ENCODE data around the gene NOPCHAP1. TPM values are rescaled to one million over a fixed set of nuclear protein-coding genes. Genes with fewer than 3 reads are reported as not detected.

Gene NOPCHAP1
- total and polyA plus RNA-seq, 10 of the 15 experiments (the other 5 are each of a cell fraction or from before 2014, with no cell fraction given) = 28.0 to 115 (median 40.9) TPM

DNA sequence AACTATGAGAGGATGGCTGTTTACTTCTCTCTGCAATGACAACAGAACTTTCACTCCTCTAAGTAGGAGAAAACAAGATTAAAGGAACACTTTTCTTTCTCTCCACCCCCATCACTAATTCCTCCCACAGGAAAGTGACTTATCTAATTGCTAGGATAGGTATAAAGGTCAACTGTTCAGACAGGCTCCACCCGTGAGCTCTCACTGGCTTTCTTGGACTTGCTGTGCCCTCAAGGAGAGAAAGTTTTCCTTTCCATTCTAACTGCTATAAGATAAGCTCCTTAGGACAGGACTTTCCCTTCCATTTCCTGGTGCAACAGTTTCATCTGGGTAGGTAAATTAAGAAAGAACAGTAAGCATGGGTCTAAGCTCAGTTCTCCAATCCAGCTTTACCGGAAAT lies 32.8 kb upstream of the NOPCHAP1 start:
- intact Hi-C loops (cut with micrococcal nuclease; ENCODE audit: unreplicated experiment) = loop anchor here (10.0 kb wide), 1 partner anchor 269 kb away; no protein-coding TSS in a partner anchor
- ATAC-seq = no peak
- no peak overlapping the region for H3K9ac ChIP-seq (ENCODE audit: control insufficient read depth, insufficient read depth, low read length)

More for the DNA sequence above, 32.8 kb upstream of the NOPCHAP1 start:
- Histone ChIP-seq H3K27me3 (replicated peaks in 1 of 2; ENCODE audit: control insufficient read depth in 2 of 2, insufficient read depth in 2 of 2, low read length in 1 of 2) (no peaks in the 10 kb centered on the region), H3K27ac (ENCODE audit: control insufficient read depth, insufficient read depth) (no peak overlapping the region), H3K9me3 (replicated peaks; ENCODE audit: control insufficient read depth, insufficient read depth, low read length) (no peaks in the 10 kb centered on the region; the same call in 2 of the 3 replicates), H2AFZ (ENCODE audit: control insufficient read depth, low read depth, low read length) (no peak overlapping the region), H3K36me3 (ENCODE audit: control insufficient read depth in 2 of 2, insufficient read depth in 2 of 2, low read length in 1 of 2) (no peaks in the 10 kb centered on the region), H3K4me3 (no peak overlapping the region), H3K79me2 (ENCODE audit: control insufficient read depth, insufficient read depth, low read length) (peaks cover 6% of the 10 kb centered on the region), H4K20me1 (ENCODE audit: control insufficient read depth, insufficient read depth) (no peaks in the 10 kb centered on the region), H3K4me2 (ENCODE audit: control insufficient read depth, insufficient read depth) (no peak overlapping the region), H3K4me1 (ENCODE audit: control insufficient read depth, insufficient read depth, low read length) (no peaks in the 10 kb centered on the region)
- in situ Hi-C loops (cut with MboI) = no loop called here
- TF ChIP-seq, protein P1, sequence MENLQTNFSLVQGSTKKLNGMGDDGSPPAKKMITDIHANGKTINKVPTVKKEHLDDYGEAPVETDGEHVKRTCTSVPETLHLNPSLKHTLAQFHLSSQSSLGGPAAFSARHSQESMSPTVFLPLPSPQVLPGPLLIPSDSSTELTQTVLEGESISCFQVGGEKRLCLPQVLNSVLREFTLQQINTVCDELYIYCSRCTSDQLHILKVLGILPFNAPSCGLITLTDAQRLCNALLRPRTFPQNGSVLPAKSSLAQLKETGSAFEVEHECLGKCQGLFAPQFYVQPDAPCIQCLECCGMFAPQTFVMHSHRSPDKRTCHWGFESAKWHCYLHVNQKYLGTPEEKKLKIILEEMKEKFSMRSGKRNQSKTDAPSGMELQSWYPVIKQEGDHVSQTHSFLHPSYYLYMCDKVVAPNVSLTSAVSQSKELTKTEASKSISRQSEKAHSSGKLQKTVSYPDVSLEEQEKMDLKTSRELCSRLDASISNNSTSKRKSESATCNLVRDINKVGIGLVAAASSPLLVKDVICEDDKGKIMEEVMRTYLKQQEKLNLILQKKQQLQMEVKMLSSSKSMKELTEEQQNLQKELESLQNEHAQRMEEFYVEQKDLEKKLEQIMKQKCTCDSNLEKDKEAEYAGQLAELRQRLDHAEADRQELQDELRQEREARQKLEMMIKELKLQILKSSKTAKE (IDR thresholded peaks at IDR 0.05; ENCODE audit: low read depth, poor library complexity, severe bottlenecking) = no peak
- TF ChIP-seq ZNF274 (IDR thresholded peaks at IDR 0.05; ENCODE audit: insufficient read depth, insufficient read length) = no peak
- no peak for TF ChIP-seq CUX1 (IDR thresholded peaks at IDR 0.05; ENCODE audit: insufficient replicate concordance, low read depth, low read length)
- TF ChIP-seq ETV6 (conservative IDR thresholded peaks at IDR 0.05 in 1 of 2, IDR thresholded peaks at IDR 0.05 in 1 of 2; ENCODE audit: borderline replicate concordance in 1 of 2, low read depth in 1 of 2) = no peak
- no peak for TF ChIP-seq ZSCAN29 (IDR thresholded peaks at IDR 0.05)
- TF ChIP-seq NFIC (IDR thresholded peaks at IDR 0.05; ENCODE audit: low read depth, low read length) = no peak
- TF ChIP-seq NFXL1 (IDR thresholded peaks at IDR 0.05; ENCODE audit: borderline replicate concordance) = no peak
- no peak for TF ChIP-seq PAX5 (IDR thresholded peaks at IDR 0.05; ENCODE audit: borderline replicate concordance, low read depth, low read length)
- TF ChIP-seq STAT3 (IDR thresholded peaks at IDR 0.05; ENCODE audit: low read depth, low read length) = no peak
- TF ChIP-seq CBX3 (IDR thresholded peaks at IDR 0.05; ENCODE audit: borderline replicate concordance, low read depth) = no peak
- no peak for TF ChIP-seq JUNB (IDR thresholded peaks at IDR 0.05)
- TF ChIP-seq, protein P2, sequence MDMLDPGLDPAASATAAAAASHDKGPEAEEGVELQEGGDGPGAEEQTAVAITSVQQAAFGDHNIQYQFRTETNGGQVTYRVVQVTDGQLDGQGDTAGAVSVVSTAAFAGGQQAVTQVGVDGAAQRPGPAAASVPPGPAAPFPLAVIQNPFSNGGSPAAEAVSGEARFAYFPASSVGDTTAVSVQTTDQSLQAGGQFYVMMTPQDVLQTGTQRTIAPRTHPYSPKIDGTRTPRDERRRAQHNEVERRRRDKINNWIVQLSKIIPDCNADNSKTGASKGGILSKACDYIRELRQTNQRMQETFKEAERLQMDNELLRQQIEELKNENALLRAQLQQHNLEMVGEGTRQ (IDR thresholded peaks at IDR 0.05; ENCODE audit: borderline replicate concordance, low read depth, low read length) = no peak
- FAIRE-seq = no peak
- ChIA-PET SMC1A (ENCODE audit: uncharacterized antibody, unreplicated experiment) (interaction anchor here (0.7 to 2.4 kb wide), 5 partner anchors 12 to 201 kb away, joined by 3 to 12 read pairs (median 7); no protein-coding TSS in a partner anchor), CTCF (interaction anchor here (1.0 to 1.5 kb wide), 5 partner anchors 22 to 572 kb away, joined by 3 to 7 read pairs (median 4); no protein-coding TSS in a partner anchor), POLR2A (interaction anchor here (1.3 kb wide), 1 partner anchor 10 kb away, joined by 3 read pairs; no protein-coding TSS in a partner anchor), RAD21 (ENCODE audit: unreplicated experiment) (interaction anchor here (2.9 kb wide), 1 partner anchor 22 kb away, joined by 11 read pairs; no protein-coding TSS in a partner anchor)
- WGBS (ENCODE audit: insufficient coverage, insufficient replicate concordance, low lambda C conversion rate, missing lambda C conversion rate) = 59% methylated on average over 2 of the region's 2 CpGs
- no peak for DNase-seq (ENCODE audit: low read depth, low spot score)
- BruUV-seq (replicated peaks) = no TSS peak
